Neuronal stem cell (in vitro differentiated cells): ENCODE results near the gene CASZ1.

ENCODE experiments used
- DNase-seq: peaks from one replicate; pipeline ENCODE4 v3.0.0-alpha.2; 2013; ENCODE audit warnings: low spot score
- H2AFZ ChIP-seq: one replicate; pipeline ENCODE4 v1.6.1; 2013; ENCODE audit warnings: mild to moderate bottlenecking, low read length, inconsistent platforms
- H2AK5ac ChIP-seq: 2 replicates; pipeline ENCODE4 v1.6.1; 2013; ENCODE audit warnings: low read depth, mild to moderate bottlenecking, inconsistent platforms, low read length, moderate library complexity, mixed read lengths
- H2BK120ac ChIP-seq: 2 replicates; pipeline ENCODE4 v1.6.1; 2013; ENCODE audit warnings: low read depth, mild to moderate bottlenecking, inconsistent platforms, low read length, moderate library complexity, mixed read lengths
- H2BK12ac ChIP-seq: one replicate; pipeline ENCODE4 v1.6.1; 2013; ENCODE audit warnings: low read length, inconsistent platforms
- H2BK15ac ChIP-seq: 2 replicates; pipeline ENCODE4 v1.6.1; 2013; ENCODE audit warnings: mild to moderate bottlenecking, low read length, inconsistent platforms, mixed read lengths
- H2BK5ac ChIP-seq: one replicate; pipeline ENCODE4 v1.6.1; 2013; ENCODE audit warnings: inconsistent platforms, mild to moderate bottlenecking, low read length, moderate library complexity
- H3K14ac ChIP-seq: one replicate; pipeline ENCODE4 v1.6.1; 2013; ENCODE audit warnings: low read length, inconsistent platforms
- H3K18ac ChIP-seq: 2 replicates; pipeline ENCODE4 v1.6.1; 2013; ENCODE audit warnings: low read length, inconsistent platforms
- H3K23ac ChIP-seq: 2 replicates; pipeline ENCODE4 v1.6.1; 2013; ENCODE audit warnings: low read depth, mild to moderate bottlenecking, mixed read lengths, low read length, inconsistent platforms; ENCODE audit not compliant: poor library complexity
- H3K27ac ChIP-seq: replicated peaks from 3 replicates; pipeline ENCODE4 v1.5.1; 2013; ENCODE audit warnings: low read length, inconsistent platforms
- H3K27me3 ChIP-seq, 3 experiments: 2 replicates each; pipeline ENCODE4 v1.6.1; 2013; ENCODE audit warnings: low read length in 3 of 3, mild to moderate bottlenecking in 2 of 3, inconsistent platforms in 1 of 3, low read depth in 1 of 3, mixed read lengths in 1 of 3, moderate library complexity in 1 of 3; ENCODE audit not compliant: control insufficient read depth in 3 of 3, insufficient read depth in 3 of 3
- H3K36me3 ChIP-seq, 2 donors: replicated peaks in 1 of 2; 2 replicates each; pipeline ENCODE4 v1.6.1; 2013; ENCODE audit warnings: low read length in 2 of 2; ENCODE audit not compliant: control insufficient read depth in 2 of 2, insufficient read depth in 2 of 2
- H3K4ac ChIP-seq: 2 replicates; pipeline ENCODE4 v1.6.1; 2013; ENCODE audit warnings: inconsistent platforms, mild to moderate bottlenecking, low read length, moderate library complexity
- H3K4me1 ChIP-seq, 2 donors: 1 replicate in 1 of 2; 2 replicates in 1 of 2; pipeline ENCODE4 v1.6.1; 2013; ENCODE audit warnings: low read length in 2 of 2, low read depth in 1 of 2; ENCODE audit not compliant: control insufficient read depth in 2 of 2, insufficient read depth in 1 of 2
- H3K4me2 ChIP-seq: one replicate; pipeline ENCODE4 v1.6.1; 2013; ENCODE audit warnings: mild to moderate bottlenecking, low read length, inconsistent platforms; ENCODE audit not compliant: insufficient read depth, poor library complexity, severe bottlenecking
- H3K4me3 ChIP-seq, 2 donors: 2 replicates each; pipeline ENCODE4 v1.5.1; 2013; ENCODE audit warnings: low read length in 2 of 2, mild to moderate bottlenecking in 2 of 2, inconsistent platforms in 1 of 2, moderate library complexity in 1 of 2
- H3K79me1 ChIP-seq: one replicate; pipeline ENCODE4 v1.6.1; 2013; ENCODE audit warnings: low read depth, mild to moderate bottlenecking, inconsistent platforms, low read length, moderate library complexity
- H3K9ac ChIP-seq: one replicate; pipeline ENCODE4 v1.6.1; 2013; ENCODE audit warnings: mild to moderate bottlenecking, low read depth, low read length, inconsistent platforms; ENCODE audit not compliant: poor library complexity
- H3K9me3 ChIP-seq, 2 donors: replicated peaks in 1 of 2; 2 replicates each; pipeline versions ENCODE3 to v1.6.1; 2013; ENCODE audit warnings: low read length in 2 of 2, mild to moderate bottlenecking in 2 of 2, inconsistent platforms in 1 of 2, low read depth in 1 of 2, mixed read lengths in 1 of 2, moderate library complexity in 1 of 2; ENCODE audit not compliant: control insufficient read depth in 2 of 2, insufficient read depth in 1 of 2
- H4K8ac ChIP-seq: one replicate; pipeline ENCODE4 v1.6.1; 2013; ENCODE audit warnings: low read depth, mild to moderate bottlenecking, inconsistent platforms, low read length, moderate library complexity
- H4K91ac ChIP-seq: one replicate; pipeline ENCODE4 v1.6.1; 2013; ENCODE audit warnings: low read length, low read depth, mild to moderate bottlenecking, inconsistent platforms; ENCODE audit not compliant: poor library complexity
- WGBS, 2 donors: extraction: QIAGEN DNeasy Blood & Tissue Kit; methylation state at CpG; one replicate each; pipeline ENCODE4 v1.1.7; 2013; ENCODE audit warnings: missing lambda C conversion rate in 2 of 2, mixed read lengths in 1 of 2; ENCODE audit not compliant: insufficient read length in 2 of 2, insufficient replicate concordance in 1 of 2; ENCODE audit errors: extremely low coverage in 2 of 2; 5-methylcytosine and 5-hydroxymethylcytosine counted together

The CASZ1 gene

DNA sequence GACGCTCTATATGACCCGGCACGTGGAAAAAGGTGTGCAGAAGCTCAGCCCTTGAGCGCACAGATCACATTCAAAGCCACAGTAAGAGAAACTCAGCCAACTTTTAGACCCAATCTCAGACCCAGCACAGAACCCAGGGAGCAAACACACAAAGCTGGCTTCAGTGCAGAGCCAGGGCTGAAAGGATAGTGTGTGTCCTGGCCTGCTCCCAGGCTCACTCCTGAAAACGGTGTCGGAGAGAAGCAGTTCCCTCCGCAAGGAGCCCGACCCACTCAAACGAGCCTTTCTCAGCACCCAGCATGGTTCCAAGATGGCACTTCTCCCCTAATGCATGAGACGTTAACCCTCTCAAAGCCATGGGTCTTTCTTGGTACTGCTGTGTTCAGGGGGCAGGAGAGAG lies 39.6 kb downstream of the CASZ1 start:
- peaks cover 0 to 2% of the 10 kb centered on the region in 2 donors for H3K9me3 ChIP-seq
- no peak overlapping the region for H2AFZ ChIP-seq
- no peak overlapping the region for H3K27ac ChIP-seq
- peaks cover 0 to 14% (median 0%) of the 10 kb centered on the region in 3 experiments for H3K27me3 ChIP-seq
- no peak overlapping the region for H3K4ac ChIP-seq
- H3K36me3 ChIP-seq, result no peaks in the 10 kb centered on the region
- H2BK120ac ChIP-seq, result no peak overlapping the region
- H3K4me2 ChIP-seq, result no peak overlapping the region
- no peak for DNase-seq
- H3K79me1 ChIP-seq, result peaks cover 6% of the 10 kb centered on the region
- no peak overlapping the region for H3K4me3 ChIP-seq
- H2AK5ac ChIP-seq, result peak overlapping the region; percentile 98
- H3K18ac ChIP-seq, result peak overlapping the region; percentile 85
- H2BK12ac ChIP-seq, result peak overlapping the region; percentile 78
- peak overlapping the region; percentile 48 for H4K8ac ChIP-seq
- H3K9ac ChIP-seq, result no peak overlapping the region
- H2BK15ac ChIP-seq, result no peak overlapping the region
- no peak overlapping the region for H2BK5ac ChIP-seq
- peak overlapping the region; percentile 27 for H3K14ac ChIP-seq
- peaks cover 16 to 23% of the 10 kb centered on the region in 2 donors for H3K4me1 ChIP-seq
- WGBS, 2 donors, result no CpG with 5 or more reads among the region's 10 CpGs
- H4K91ac ChIP-seq, result no peak overlapping the region
- H3K23ac ChIP-seq, result peak overlapping the region; percentile 90

DNA sequence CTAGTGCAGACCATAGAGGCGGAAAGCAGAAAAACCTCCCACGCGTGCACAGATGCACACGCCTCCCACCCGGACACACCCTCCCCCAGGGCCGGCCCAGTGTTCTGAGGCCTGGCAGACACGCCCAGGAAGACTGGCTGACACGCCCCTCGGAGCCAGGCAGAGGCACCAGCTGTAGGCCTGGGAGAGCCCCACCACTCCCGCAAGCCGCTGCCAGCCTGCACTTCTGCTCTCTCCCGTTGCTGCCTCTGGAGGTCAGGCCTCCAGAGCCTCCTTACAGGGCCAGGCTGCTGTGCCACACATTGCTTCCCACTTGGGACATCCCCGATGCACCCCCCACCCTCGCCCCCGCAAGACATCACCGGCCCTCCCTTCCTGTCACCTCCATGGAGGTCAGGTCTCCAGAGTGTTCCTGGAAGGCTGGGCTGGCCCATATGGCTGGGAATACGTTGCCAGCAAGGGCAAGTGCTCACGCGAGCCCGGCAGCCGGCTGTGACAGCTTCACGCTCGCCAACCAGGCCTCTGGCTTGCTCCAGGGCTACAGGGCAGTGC lies 40.4 kb downstream of the CASZ1 start:
- no peaks in the 10 kb centered on the region for H3K36me3 ChIP-seq
- H2AFZ ChIP-seq, result no peak overlapping the region
- no peak overlapping the region for H3K4ac ChIP-seq
- no peak overlapping the region for H2BK5ac ChIP-seq
- H3K4me3 ChIP-seq, result no peak overlapping the region
- peak overlapping the region; percentile 90 for H3K23ac ChIP-seq
- peak overlapping the region; percentile 1 for H4K8ac ChIP-seq
- H2BK15ac ChIP-seq, result peak overlapping the region; percentile 79
- WGBS, 2 donors, result no CpG with 5 or more reads among the region's 23 CpGs
- peak overlapping the region; percentile 15 for H3K9ac ChIP-seq
- peak overlapping the region; percentile 3 for H3K4me2 ChIP-seq
- H2BK12ac ChIP-seq, result peak overlapping the region; percentile 78
- DNase-seq, result no peak
- peak overlapping the region; percentile 86 for H3K18ac ChIP-seq
- H3K27ac ChIP-seq, result no peak overlapping the region
- peaks cover 8 to 22% of the 10 kb centered on the region in 2 donors for H3K4me1 ChIP-seq
- H3K27me3 ChIP-seq, result peaks cover 0 to 21% (median 0%) of the 10 kb centered on the region in 3 experiments
- peak overlapping the region; percentile 98 for H2AK5ac ChIP-seq
- no peak overlapping the region for H2BK120ac ChIP-seq
- H4K91ac ChIP-seq, result no peak overlapping the region
- peak overlapping the region; percentile 85 for H3K14ac ChIP-seq
- peaks cover 6% of the 10 kb centered on the region for H3K79me1 ChIP-seq
- peaks cover 0 to 2% of the 10 kb centered on the region in 2 donors for H3K9me3 ChIP-seq

DNA sequence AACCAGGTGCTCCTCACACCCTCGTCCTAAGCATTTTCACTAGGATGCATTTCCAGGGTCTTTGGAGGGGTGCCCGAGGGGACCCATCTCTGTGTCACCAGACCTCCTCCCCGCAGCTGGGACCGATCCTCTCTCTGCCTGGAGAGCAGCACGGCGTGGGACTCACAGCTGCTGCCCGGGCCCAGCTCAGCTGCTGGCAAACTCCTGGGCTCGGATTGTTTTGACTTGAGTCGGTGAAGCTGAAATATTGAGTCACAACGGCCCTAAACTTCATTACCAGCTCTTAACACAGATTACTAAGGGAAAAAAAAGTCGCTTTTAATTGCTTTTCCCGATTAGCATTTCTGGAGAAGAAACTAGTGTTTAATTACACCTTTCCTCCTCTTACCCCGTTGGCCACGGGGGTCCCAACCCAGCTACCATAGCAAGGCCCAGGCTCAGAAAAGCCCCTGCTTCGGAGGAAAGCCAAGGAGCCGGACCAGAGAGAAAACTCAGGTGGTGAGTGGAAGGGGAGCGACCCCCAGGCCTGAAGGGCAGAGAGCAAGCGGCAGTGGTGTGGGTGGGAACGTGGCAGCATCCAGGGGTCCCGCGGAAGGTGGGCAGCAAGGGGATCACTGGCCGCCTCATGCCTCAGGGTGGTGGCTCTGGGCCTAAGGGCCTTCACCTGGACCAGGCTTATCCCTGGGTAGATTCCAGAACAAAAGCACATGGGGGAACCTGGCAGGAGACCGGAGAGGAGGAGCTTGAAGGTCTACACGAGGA lies 41.7 kb downstream of the CASZ1 start:
- no peaks in the 10 kb centered on the region for H3K36me3 ChIP-seq
- H3K4me1 ChIP-seq, result peaks cover 3 to 21% of the 10 kb centered on the region in 2 donors
- peak overlapping the region; percentile 3 for H2BK5ac ChIP-seq
- H3K23ac ChIP-seq, result peak overlapping the region; percentile 10
- peak overlapping the region; percentile 82 for H2AK5ac ChIP-seq
- no peak overlapping the region for H3K9ac ChIP-seq
- H4K91ac ChIP-seq, result no peak overlapping the region
- H3K79me1 ChIP-seq, result peaks cover 6% of the 10 kb centered on the region
- H3K9me3 ChIP-seq, result peaks cover 0 to 2% of the 10 kb centered on the region in 2 donors
- no peak overlapping the region for H2BK12ac ChIP-seq
- no CpG with 5 or more reads among the region's 24 CpGs for WGBS, 2 donors
- peak overlapping the region; percentile 75 for H2BK15ac ChIP-seq
- H3K4ac ChIP-seq, result no peak overlapping the region
- H3K27ac ChIP-seq, result no peak overlapping the region
- H2AFZ ChIP-seq, result no peak overlapping the region
- no peak for DNase-seq
- no peak overlapping the region for H3K4me2 ChIP-seq
- H3K18ac ChIP-seq, result peak overlapping the region; percentile 85
- H2BK120ac ChIP-seq, result no peak overlapping the region
- no peak overlapping the region for H3K14ac ChIP-seq
- H4K8ac ChIP-seq, result no peak overlapping the region
- H3K27me3 ChIP-seq, result peaks cover 0 to 18% (median 0%) of the 10 kb centered on the region in 3 experiments
- H3K4me3 ChIP-seq, result no peak overlapping the region

DNA sequence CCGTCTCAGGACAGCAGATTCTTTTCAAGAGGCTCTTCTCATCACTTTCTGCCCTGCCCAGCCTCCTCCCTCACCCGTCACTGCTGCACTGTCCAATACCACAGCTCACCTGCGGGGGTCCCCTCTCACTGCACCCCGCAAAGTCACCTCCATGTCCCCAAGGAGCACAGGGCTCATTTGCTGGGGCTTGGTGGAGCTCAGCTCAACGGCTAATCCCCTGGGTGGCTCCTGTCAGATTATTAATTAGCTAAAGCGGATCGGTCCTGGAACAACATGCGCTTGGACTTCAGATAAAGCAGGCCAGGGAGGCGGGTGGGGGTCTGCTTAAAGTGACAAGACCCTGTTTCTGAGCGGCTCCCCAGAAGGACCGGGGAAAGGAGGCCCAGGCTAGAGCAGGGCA lies 43.1 kb downstream of the CASZ1 start:
- H2BK5ac ChIP-seq, result no peak overlapping the region
- DNase-seq, result no peak
- no peak overlapping the region for H2BK120ac ChIP-seq
- no peak overlapping the region for H2AFZ ChIP-seq
- H3K18ac ChIP-seq, result peak overlapping the region; percentile 52
- H3K9me3 ChIP-seq, result peaks cover 0 to 2% of the 10 kb centered on the region in 2 donors
- H2BK15ac ChIP-seq, result no peak overlapping the region
- H3K23ac ChIP-seq, result no peak overlapping the region
- no peak overlapping the region for H3K4me3 ChIP-seq
- H4K8ac ChIP-seq, result no peak overlapping the region
- H2BK12ac ChIP-seq, result no peak overlapping the region
- H3K4me1 ChIP-seq, result peaks cover 3 to 21% of the 10 kb centered on the region in 2 donors
- no CpG with 5 or more reads among the region's 11 CpGs for WGBS, 2 donors
- H3K4me2 ChIP-seq, result no peak overlapping the region
- H3K36me3 ChIP-seq, result no peaks in the 10 kb centered on the region
- H3K14ac ChIP-seq, result no peak overlapping the region
- no peak overlapping the region for H3K4ac ChIP-seq
- H3K27ac ChIP-seq, result no peak overlapping the region
- H3K27me3 ChIP-seq, result peaks cover 0 to 25% (median 0%) of the 10 kb centered on the region in 3 experiments
- H3K9ac ChIP-seq, result no peak overlapping the region
- H2AK5ac ChIP-seq, result peak overlapping the region; percentile 40
- no peak overlapping the region for H4K91ac ChIP-seq
- peaks cover 6% of the 10 kb centered on the region for H3K79me1 ChIP-seq
